Left renal cortex interstitium (tissue), 4 donors: ENCODE measurements around the gene UBL5. TPM values are rescaled to one million over a fixed set of nuclear protein-coding genes. Genes with fewer than 3 reads are reported as not detected.
"Not testable (repeated sequence)": the region's sequence is repeated elsewhere in the genome, so short reads cannot be mapped to it uniquely, and the experiment has no call there.

Source experiments
- DNase-seq, 4 donors: peaks; one replicate each; pipeline ENCODE4 v3.0.0-alpha.2; 2013; ENCODE audit warnings: low read depth in 4 of 4, low spot score in 2 of 4, missing footprints in 1 of 4
- polyA plus RNA-seq, 4 donors: library from polyadenylated mRNA; unstranded; fragments of 120-200 nt; gene quantifications; one replicate each; pipeline ENCODE4 v1.2.1, GENCODE V29; 2013; ENCODE audit not compliant: insufficient read length in 4 of 4

UBL5 gene
- 100 to 1,000 TPM; 258 to 375 (median 299) TPM for polyA plus RNA-seq

GRCh38 chr19:9827289-9828238 lies at the start of gene UBL5:
Gene UBL5, plus strand, starts transcription at chr19:9827918. Its CDS starts 420 bp downstream, at chr19:9828338.
- DNase-seq = peak; percentile 69 to 87 (median 77)

- DNase-seq = no peak
Measured at GRCh38 chr19:9782338-9782737, 45.4 kb upstream of the UBL5 start.

- not testable (repeated sequence) for DNase-seq
Measured at GRCh38 chr19:9784163-9784496, 43.6 kb upstream of the UBL5 start.

GRCh38 chr19:9785367-9786331 lies 42.1 kb upstream of the UBL5 start:
- DNase-seq = peak; percentile 93 to 96 (median 96)

GRCh38 chr19:9786342-9786741 lies 41.4 kb upstream of the UBL5 start:
- DNase-seq = no peak

GRCh38 chr19:9786819-9787218 lies 40.9 kb upstream of the UBL5 start:
- DNase-seq = no peak

- DNase-seq = not testable (repeated sequence)
Measured at GRCh38 chr19:9788604-9789003, 39.1 kb upstream of the UBL5 start.

GRCh38 chr19:9789066-9789465 lies 38.7 kb upstream of the UBL5 start:
- no peak for DNase-seq

GRCh38 chr19:9789579-9789978 lies 38.1 kb upstream of the UBL5 start:
- not testable (repeated sequence) for DNase-seq

GRCh38 chr19:9791073-9791367 lies 36.7 kb upstream of the UBL5 start:
- DNase-seq = not testable (repeated sequence)

- peak; percentile 59 to 93 (median 87) for DNase-seq
Measured at GRCh38 chr19:9791552-9792205, 36.0 kb upstream of the UBL5 start.

- DNase-seq = peak; percentile 84 to 94 (median 92)
Measured at GRCh38 chr19:9792206-9793070, 35.3 kb upstream of the UBL5 start.

- no peak for DNase-seq
Measured at GRCh38 chr19:9793071-9793591, 34.6 kb upstream of the UBL5 start.

GRCh38 chr19:9796113-9796773 lies 31.5 kb upstream of the UBL5 start:
- DNase-seq = peak in 2 of 4 donors; percentile 67 to 87

GRCh38 chr19:9797871-9798270 lies 29.8 kb upstream of the UBL5 start:
- DNase-seq = no peak

- DNase-seq = no peak
Measured at GRCh38 chr19:9799162-9799561, 28.6 kb upstream of the UBL5 start.

- DNase-seq = no peak
Measured at GRCh38 chr19:9801976-9802375, 25.7 kb upstream of the UBL5 start.

GRCh38 chr19:9806803-9807202 lies 20.9 kb upstream of the UBL5 start:
- DNase-seq = no peak
